GM12878 (cell line): ENCODE measurements around the gene DNTT.

Experiments used
- EED ChIP-seq: sonication (generic); IDR thresholded peaks from 2 replicates; pipeline ENCODE4 v1.6.1; 2016; ENCODE audit warnings: antibody characterized with exemption, low read depth
- ESRRA ChIP-seq: IDR thresholded peaks from 2 replicates; pipeline ENCODE4 v1.6.1; 2012; ENCODE audit warnings: mild to moderate bottlenecking, low read length, improper control_type of control experiment
- FOXK2 ChIP-seq: fragments of 450-650 bp; IDR thresholded peaks from 2 replicates; pipeline ENCODE4 v1.6.1; 2017; ENCODE audit warnings: mild to moderate bottlenecking, moderate library complexity
- POLR2A ChIP-seq: IDR thresholded peaks from 2 replicates; pipeline ENCODE4 v1.6.1; 2011; ENCODE audit warnings: low read depth, mild to moderate bottlenecking, low read length
- POLR2AphosphoS5 ChIP-seq: IDR thresholded peaks from 2 replicates; pipeline ENCODE4 v1.6.1; 2011; ENCODE audit warnings: mild to moderate bottlenecking, low read length, inconsistent platforms
- SUZ12 ChIP-seq: fragments of 200-600 bp; sonication (generic); IDR thresholded peaks from one replicate; pipeline ENCODE4 v1.6.1; 2018; ENCODE audit warnings: antibody characterized with exemption, mild to moderate bottlenecking; ENCODE audit not compliant: unreplicated experiment
- TAF1 ChIP-seq: IDR thresholded peaks from 2 replicates; pipeline ENCODE4 v1.6.1; 2011; ENCODE audit warnings: mild to moderate bottlenecking, low read depth, low read length, borderline replicate concordance
- TF ChIP-seq, protein P1 (sequence below), 3 experiments: IDR thresholded peaks in 2 of 3; conservative IDR thresholded peaks in 1 of 3; 2 replicates each; pipeline ENCODE4 v1.5.1; 2011; ENCODE audit warnings: low read depth in 3 of 3, low read length in 3 of 3, mild to moderate bottlenecking in 3 of 3, control low read depth in 2 of 3, moderate library complexity in 2 of 3, inconsistent platforms in 1 of 3, mixed read lengths in 1 of 3; ENCODE audit not compliant: control insufficient read depth in 2 of 3, insufficient read depth in 1 of 3; ENCODE audit errors: extremely low read depth in 1 of 3
- TF ChIP-seq, protein P2 (sequence below): IDR thresholded peaks from 2 replicates; pipeline ENCODE4 v1.6.1; 2011; ENCODE audit warnings: low read depth, low read length, improper control_type of control experiment, borderline replicate concordance
- TF ChIP-seq, protein P3 (sequence below): fragments of 450-650 bp; IDR thresholded peaks from 2 replicates; pipeline ENCODE4 v1.6.1; 2016; ENCODE audit warnings: mild to moderate bottlenecking

DNA sequence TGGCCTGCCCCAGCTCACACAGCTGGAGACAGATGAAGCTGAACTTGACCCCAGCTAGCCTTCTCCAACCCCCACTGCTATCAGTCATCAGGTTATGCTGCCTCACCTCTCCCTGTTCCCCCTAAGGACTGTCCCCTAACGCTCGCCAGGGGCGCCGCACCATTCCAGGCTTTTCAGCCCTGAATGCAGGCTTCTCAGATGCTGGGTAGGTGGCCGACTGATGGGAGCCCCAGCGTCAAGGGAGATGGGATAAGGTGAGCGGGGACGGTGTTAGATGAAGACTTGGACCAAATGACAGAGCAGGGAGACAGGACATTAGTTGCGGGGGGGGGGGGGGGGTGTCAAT is 70.4 kb downstream of the DNTT start:
- no peak for TF ChIP-seq FOXK2
- TF ChIP-seq POLR2AphosphoS5: no peak
- TF ChIP-seq SUZ12: no peak
- TF ChIP-seq ESRRA: no peak
- no peak for TF ChIP-seq POLR2A
- TF ChIP-seq, protein P1, sequence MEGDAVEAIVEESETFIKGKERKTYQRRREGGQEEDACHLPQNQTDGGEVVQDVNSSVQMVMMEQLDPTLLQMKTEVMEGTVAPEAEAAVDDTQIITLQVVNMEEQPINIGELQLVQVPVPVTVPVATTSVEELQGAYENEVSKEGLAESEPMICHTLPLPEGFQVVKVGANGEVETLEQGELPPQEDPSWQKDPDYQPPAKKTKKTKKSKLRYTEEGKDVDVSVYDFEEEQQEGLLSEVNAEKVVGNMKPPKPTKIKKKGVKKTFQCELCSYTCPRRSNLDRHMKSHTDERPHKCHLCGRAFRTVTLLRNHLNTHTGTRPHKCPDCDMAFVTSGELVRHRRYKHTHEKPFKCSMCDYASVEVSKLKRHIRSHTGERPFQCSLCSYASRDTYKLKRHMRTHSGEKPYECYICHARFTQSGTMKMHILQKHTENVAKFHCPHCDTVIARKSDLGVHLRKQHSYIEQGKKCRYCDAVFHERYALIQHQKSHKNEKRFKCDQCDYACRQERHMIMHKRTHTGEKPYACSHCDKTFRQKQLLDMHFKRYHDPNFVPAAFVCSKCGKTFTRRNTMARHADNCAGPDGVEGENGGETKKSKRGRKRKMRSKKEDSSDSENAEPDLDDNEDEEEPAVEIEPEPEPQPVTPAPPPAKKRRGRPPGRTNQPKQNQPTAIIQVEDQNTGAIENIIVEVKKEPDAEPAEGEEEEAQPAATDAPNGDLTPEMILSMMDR (IDR thresholded peaks at IDR 0.05 in 2 of 3, conservative IDR thresholded peaks at IDR 0.05 in 1 of 3; ENCODE audit: control insufficient read depth in 2 of 3, extremely low read depth in 1 of 3, insufficient read depth in 1 of 3, low read depth in 3 of 3, low read length in 3 of 3): no peak
- TF ChIP-seq, protein P2, sequence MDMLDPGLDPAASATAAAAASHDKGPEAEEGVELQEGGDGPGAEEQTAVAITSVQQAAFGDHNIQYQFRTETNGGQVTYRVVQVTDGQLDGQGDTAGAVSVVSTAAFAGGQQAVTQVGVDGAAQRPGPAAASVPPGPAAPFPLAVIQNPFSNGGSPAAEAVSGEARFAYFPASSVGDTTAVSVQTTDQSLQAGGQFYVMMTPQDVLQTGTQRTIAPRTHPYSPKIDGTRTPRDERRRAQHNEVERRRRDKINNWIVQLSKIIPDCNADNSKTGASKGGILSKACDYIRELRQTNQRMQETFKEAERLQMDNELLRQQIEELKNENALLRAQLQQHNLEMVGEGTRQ: no peak
- TF ChIP-seq TAF1: no peak
- TF ChIP-seq, protein P3, sequence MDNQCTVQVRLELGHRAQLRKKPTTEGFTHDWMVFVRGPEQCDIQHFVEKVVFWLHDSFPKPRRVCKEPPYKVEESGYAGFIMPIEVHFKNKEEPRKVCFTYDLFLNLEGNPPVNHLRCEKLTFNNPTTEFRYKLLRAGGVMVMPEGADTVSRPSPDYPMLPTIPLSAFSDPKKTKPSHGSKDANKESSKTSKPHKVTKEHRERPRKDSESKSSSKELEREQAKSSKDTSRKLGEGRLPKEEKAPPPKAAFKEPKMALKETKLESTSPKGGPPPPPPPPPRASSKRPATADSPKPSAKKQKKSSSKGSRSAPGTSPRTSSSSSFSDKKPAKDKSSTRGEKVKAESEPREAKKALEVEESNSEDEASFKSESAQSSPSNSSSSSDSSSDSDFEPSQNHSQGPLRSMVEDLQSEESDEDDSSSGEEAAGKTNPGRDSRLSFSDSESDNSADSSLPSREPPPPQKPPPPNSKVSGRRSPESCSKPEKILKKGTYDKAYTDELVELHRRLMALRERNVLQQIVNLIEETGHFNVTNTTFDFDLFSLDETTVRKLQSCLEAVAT: no peak
- TF ChIP-seq EED: no peak
